Activated naive CD4-positive, alpha-beta T cell treated with anti-CD3 and anti-CD28 coated beads, Interleukin-2, amount 50 U/mL, for 24 hours (primary cell): ENCODE data around the gene ARSJ.
"Not testable (repeated sequence)": the region's sequence is repeated elsewhere in the genome, so short reads cannot be mapped to it uniquely, and the experiment has no call there.

Experiments
- H3K27ac Mint-ChIP-seq: one replicate; pipeline ENCODE4 v1.8.0; 2021; ENCODE audit warnings: mild to moderate bottlenecking, mixed read lengths
- H3K27me3 Mint-ChIP-seq: one replicate; pipeline ENCODE4 v1.8.0; 2021; ENCODE audit warnings: mixed read lengths
- H3K36me3 Mint-ChIP-seq: one replicate; pipeline ENCODE4 v1.8.0; 2021; ENCODE audit warnings: mixed read lengths
- H3K4me1 Mint-ChIP-seq: one replicate; pipeline ENCODE4 v1.8.0; 2021; ENCODE audit warnings: mixed read lengths
- H3K4me3 Mint-ChIP-seq: one replicate; pipeline ENCODE4 v1.8.0; 2021; ENCODE audit warnings: mild to moderate bottlenecking, mixed read lengths
- H3K9me3 Mint-ChIP-seq: one replicate; pipeline ENCODE4 v1.8.0; 2021; ENCODE audit warnings: mixed read lengths

The ARSJ gene

DNA sequence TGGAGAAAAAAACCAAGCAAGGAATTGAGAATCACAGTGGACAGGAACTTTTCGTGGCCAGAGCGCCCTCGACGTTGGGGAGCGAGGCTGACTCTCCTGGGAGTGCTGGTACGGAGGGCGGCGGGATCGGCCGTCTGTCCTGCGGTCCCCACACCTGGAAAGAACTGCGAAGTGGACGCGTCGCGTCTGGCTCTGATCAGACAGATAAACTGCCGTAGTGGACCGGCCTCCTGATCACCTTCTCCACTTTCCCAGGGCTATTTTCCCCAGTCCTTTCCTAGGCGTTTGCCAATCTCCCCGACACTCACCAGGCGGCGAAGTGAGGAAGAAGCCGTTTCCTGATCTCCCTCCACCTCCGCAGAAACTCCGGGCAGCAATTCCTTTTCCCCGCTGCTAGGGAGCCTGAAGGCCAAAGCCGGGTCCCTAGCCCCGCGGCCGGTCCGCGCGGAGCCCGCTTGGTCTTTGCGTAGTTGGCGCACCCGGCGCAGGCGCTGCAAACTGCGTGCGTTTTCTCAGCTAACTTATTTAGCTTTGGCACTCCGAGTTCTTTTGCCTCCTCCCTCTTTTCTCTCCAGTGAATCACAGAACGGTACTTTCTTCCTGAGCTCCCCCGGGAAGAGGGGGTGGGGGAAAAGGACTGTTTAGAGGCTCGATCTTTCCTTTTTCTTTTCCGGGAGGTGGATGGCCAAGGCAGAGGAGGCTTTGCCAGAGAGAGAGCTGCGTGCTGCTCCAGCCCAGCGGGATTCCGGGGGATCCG is at the start of gene ARSJ:
TSS of gene ARSJ (minus strand) at position 500 of the 757 bp plus-strand sequence. CDS start 813 bp downstream, outside the sequence.
- no peaks in the 10 kb centered on the region for H3K9me3 Mint-ChIP-seq
- H3K4me1 Mint-ChIP-seq: peaks cover 25% of the 10 kb centered on the region
- peak within 1 kb of the TSS; percentile 88 for H3K4me3 Mint-ChIP-seq
- H3K36me3 Mint-ChIP-seq: peaks cover 1% of the 10 kb centered on the region
- peak within 1 kb of the TSS; percentile 20 for H3K27ac Mint-ChIP-seq
- H3K27me3 Mint-ChIP-seq: peaks cover 21% of the 10 kb centered on the region

DNA sequence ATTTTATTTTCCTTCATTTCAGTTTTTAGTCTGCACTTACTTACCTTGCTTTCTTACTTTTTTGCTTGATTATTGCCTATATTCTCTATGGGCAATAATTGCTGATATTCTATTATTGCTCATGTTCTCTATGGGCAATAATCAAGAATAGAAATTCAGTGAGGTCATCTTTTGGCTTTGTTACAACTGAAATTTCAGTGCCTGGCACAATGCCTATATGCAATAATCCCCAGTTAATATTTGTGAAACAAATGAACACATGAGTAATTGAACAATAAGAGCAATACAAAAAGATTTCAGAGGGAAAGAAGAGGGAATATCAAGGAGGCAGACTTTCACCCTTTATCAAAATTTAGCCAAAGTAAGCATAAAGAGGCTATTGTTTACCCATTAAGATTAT is 48.6 kb upstream of the ARSJ start:
- no peak overlapping the region for H3K27ac Mint-ChIP-seq
- no peak overlapping the region for H3K4me3 Mint-ChIP-seq
- H3K4me1 Mint-ChIP-seq: no peaks in the 10 kb centered on the region
- no peaks in the 10 kb centered on the region for H3K36me3 Mint-ChIP-seq
- no peaks in the 10 kb centered on the region for H3K9me3 Mint-ChIP-seq
- H3K27me3 Mint-ChIP-seq: no peaks in the 10 kb centered on the region

DNA sequence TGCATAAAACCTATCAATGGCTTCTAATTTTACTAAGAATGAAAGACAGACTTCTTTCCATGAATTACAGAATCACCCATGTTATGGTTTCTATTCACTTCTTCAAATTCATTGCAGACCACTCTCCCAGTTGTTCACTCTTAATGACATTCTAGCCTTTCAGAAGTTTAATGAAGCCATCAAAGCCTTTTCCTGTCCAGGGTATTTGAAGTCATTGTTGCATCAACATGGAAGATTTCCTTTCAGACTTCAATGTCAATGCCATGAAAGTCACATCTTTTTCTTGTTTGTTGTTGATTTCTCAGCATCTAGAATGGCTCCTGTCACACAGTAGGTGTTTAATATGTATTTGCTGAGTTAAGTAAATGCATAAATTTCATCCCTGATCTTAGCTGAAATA is 48.1 kb upstream of the ARSJ start:
- no peak overlapping the region for H3K4me3 Mint-ChIP-seq
- H3K9me3 Mint-ChIP-seq: no peaks in the 10 kb centered on the region
- H3K4me1 Mint-ChIP-seq: no peaks in the 10 kb centered on the region
- no peaks in the 10 kb centered on the region for H3K36me3 Mint-ChIP-seq
- H3K27me3 Mint-ChIP-seq: no peaks in the 10 kb centered on the region
- no peak overlapping the region for H3K27ac Mint-ChIP-seq

DNA sequence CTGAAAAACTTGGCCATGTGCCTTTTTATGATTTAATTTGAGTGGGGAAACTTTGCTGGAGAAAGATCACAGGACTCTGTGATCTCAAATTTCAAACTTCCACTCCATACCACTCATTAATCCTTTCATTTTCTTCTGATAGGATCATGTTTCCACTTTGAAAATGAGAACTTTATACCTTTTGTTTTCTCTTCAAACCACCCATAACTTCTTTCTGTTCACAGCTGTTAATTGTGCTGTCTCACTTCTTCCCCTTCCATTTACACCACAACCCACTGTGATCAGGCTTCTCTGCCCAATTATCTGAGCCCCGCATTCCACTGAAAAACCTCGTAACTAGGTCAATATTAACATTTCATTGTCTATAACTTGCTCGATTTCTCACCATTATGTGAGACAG is 47.0 kb upstream of the ARSJ start:
- Mint-ChIP-seq H3K4me1 (no peaks in the 10 kb centered on the region), H3K36me3 (no peaks in the 10 kb centered on the region), H3K27ac (no peak overlapping the region), H3K4me3 (no peak overlapping the region), H3K9me3 (no peaks in the 10 kb centered on the region), H3K27me3 (no peaks in the 10 kb centered on the region)

- H3K36me3 Mint-ChIP-seq: no peaks in the 10 kb centered on the region
- H3K9me3 Mint-ChIP-seq: no peaks in the 10 kb centered on the region
- H3K4me3 Mint-ChIP-seq: no peak overlapping the region
- no peaks in the 10 kb centered on the region for H3K4me1 Mint-ChIP-seq
- H3K27me3 Mint-ChIP-seq: no peaks in the 10 kb centered on the region
- no peak overlapping the region for H3K27ac Mint-ChIP-seq
Observed at GRCh38 chr4:114025176-114025777, 45.8 kb upstream of the ARSJ start.

- Mint-ChIP-seq H3K27me3 (no peaks in the 10 kb centered on the region), H3K4me3 (no peak overlapping the region), H3K4me1 (no peaks in the 10 kb centered on the region), H3K36me3 (no peaks in the 10 kb centered on the region), H3K9me3 (no peaks in the 10 kb centered on the region), H3K27ac (no peak overlapping the region)
Observed at GRCh38 chr4:114021451-114021850, 42.0 kb upstream of the ARSJ start.

DNA sequence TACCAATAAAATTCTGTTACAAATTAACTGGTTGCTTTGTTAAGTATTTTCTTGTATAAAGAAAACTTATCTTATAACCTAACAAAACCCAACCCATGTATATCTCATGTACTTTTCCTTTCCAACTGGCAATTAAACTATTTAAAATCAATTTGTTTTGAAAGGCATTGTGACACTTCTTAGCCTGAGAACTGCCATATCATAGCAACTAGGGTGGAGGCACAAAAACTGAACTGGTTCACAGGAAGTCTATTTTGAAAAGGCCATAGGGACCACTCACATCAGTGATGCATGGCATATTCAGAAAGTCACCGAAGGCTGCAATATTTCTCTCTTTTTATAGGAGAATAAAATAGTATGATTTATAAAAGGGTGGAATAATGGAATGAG is 40.5 kb upstream of the ARSJ start:
- no peak overlapping the region for H3K4me3 Mint-ChIP-seq
- H3K27me3 Mint-ChIP-seq: peaks cover 2% of the 10 kb centered on the region
- no peaks in the 10 kb centered on the region for H3K4me1 Mint-ChIP-seq
- no peaks in the 10 kb centered on the region for H3K9me3 Mint-ChIP-seq
- no peak overlapping the region for H3K27ac Mint-ChIP-seq
- no peaks in the 10 kb centered on the region for H3K36me3 Mint-ChIP-seq

DNA sequence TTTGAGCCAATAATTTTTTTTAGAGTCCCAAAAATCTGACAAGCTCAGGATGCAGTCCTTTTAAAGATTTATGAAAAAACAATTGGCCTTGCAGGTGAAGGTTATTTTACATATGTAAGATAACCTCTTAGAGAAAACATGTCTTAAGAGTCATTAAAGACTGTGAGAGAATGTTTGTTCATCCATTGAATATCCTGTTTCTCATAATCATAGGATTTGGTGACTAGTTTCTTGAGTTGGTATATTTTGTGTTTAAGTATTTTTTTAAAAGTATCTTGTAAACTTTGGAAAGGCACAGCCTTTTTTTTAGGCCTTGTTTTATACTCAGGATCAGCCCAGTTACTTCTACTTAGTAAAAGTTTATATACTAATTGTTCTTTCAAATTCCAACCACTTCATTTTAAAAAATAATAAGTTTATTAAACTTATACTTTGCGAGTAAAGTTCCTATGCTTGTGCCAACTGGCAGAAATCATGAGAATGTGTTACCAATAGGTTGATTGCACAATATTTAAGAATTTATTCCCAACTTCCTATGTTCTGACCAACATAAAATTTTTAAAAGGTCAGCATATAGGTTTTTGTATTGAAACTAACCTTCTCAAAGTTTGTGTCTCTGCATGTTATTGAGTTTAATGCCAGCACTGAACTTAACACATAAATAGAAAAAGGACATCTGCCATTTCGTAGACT is 40.0 kb upstream of the ARSJ start:
- Mint-ChIP-seq H3K36me3 (no peaks in the 10 kb centered on the region), H3K27me3 (peaks cover 2% of the 10 kb centered on the region), H3K4me1 (no peaks in the 10 kb centered on the region), H3K27ac (no peak overlapping the region), H3K9me3 (no peaks in the 10 kb centered on the region), H3K4me3 (no peak overlapping the region)

DNA sequence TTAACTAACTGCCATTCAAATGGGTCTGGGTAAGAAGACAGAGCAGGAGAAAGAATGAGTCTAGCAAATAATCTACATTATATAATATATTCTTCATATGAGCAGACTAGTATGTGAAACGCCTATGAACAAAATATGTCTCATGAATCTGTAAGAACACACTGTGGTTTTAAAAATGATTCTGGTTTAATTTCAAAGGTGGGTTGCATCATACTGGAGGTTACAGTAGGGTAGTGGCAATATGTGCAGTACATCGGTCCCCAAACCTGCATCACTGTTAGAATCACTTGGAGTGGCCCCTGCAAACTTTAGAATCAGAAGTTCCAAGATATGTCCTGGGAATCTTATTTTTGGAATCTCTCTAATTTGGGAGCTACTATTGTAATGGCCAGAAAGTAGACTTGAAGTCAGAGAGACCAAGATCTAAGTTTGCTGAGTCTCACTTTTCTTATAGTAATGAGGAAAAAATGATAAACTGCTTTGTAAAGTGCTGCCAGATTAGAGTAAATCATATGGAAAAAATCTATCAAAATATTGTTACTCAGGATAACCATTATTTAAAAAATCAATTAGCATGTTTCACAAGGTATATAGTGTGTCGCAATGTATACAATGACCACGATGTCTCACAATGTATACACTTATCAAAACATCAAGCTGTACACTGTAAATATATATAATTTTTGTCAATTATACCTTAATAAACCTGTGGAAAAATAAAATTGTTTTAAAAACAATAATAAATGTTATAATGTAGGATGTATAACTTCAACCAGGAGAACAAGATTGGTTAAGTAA is 37.9 kb upstream of the ARSJ start:
- peaks cover 2% of the 10 kb centered on the region for H3K27me3 Mint-ChIP-seq
- H3K4me1 Mint-ChIP-seq: no peaks in the 10 kb centered on the region
- H3K36me3 Mint-ChIP-seq: no peaks in the 10 kb centered on the region
- H3K9me3 Mint-ChIP-seq: no peaks in the 10 kb centered on the region
- no peak overlapping the region for H3K4me3 Mint-ChIP-seq
- H3K27ac Mint-ChIP-seq: no peak overlapping the region

DNA sequence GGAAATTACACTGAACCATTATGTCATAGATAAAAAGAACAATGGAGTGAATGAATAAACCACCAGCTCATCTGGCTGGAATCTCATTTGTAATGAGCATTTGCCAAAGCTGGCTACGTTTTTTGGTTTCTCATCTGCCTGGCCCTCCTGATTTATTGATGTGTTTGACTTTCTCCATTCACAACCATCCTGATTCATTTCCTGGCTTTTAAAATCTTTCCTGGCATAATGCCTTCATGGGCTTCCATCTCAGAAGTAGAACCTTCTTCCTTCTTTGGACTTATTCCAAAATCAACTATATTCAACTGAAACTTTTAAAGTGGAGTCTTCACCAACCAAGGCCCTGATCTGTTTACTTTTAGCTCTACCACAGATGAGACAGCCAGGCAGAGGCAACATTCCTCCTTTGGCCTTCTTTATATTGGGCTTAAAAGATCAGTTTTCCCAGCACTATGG is 36.0 kb upstream of the ARSJ start:
- Mint-ChIP-seq H3K4me1 (no peaks in the 10 kb centered on the region), H3K36me3 (no peaks in the 10 kb centered on the region), H3K27me3 (peaks cover 2% of the 10 kb centered on the region), H3K27ac (no peak overlapping the region), H3K9me3 (peaks cover 6% of the 10 kb centered on the region), H3K4me3 (no peak overlapping the region)

DNA sequence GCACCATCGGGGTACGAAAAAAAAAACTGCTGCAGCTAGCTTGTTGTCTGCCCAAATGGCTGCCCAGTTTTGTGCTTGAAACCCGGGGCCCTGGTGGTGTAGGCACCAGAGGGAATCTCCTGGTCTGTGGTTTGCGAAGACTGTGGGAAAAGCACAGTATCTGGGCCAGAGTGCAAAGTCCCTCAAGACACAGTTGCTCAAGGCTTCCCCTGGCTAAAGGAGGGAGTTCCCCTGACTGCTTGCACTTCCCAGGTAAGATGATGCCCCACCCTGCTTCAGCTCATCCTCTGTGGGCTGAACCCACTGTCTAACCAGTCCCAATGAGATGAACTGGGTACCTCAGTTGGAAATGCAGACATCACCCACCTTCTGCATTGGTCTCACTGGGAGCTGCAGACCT is 33.8 kb upstream of the ARSJ start:
- not testable (repeated sequence) for H3K36me3 Mint-ChIP-seq, H3K4me1 Mint-ChIP-seq, H3K27ac Mint-ChIP-seq, H3K9me3 Mint-ChIP-seq, H3K4me3 Mint-ChIP-seq, H3K27me3 Mint-ChIP-seq

DNA sequence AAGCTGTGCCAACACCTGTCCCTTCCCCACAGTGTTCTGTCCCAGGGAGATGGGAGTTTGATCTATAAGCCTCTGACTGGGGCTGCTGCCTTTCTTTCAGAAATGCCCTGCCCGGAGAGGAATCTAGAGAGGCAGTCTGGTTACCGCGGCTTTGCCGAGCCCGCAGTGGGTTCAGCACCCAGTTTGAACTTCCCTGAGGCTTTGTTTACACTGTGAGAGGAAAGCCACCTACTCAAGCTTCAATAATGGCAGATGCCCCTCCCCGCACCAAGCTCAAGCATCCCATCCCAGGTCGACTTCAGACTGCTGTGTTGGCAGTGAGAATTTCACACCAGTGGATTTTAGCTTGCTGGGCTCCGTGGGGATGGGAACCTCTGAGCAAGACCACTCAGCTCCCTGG is 33.3 kb upstream of the ARSJ start:
- Mint-ChIP-seq H3K36me3 (no peaks in the 10 kb centered on the region), H3K27me3 (peaks cover 2% of the 10 kb centered on the region), H3K9me3 (peaks cover 6% of the 10 kb centered on the region), H3K27ac (no peak overlapping the region), H3K4me3 (no peak overlapping the region), H3K4me1 (no peaks in the 10 kb centered on the region)

- Mint-ChIP-seq H3K9me3 (no peaks in the 10 kb centered on the region), H3K4me1 (peaks cover 26% of the 10 kb centered on the region), H3K4me3 (peak overlapping the region; percentile 17), H3K27ac (no peak overlapping the region), H3K36me3 (no peaks in the 10 kb centered on the region), H3K27me3 (no peaks in the 10 kb centered on the region)
Observed at GRCh38 chr4:114005569-114006442, 26.4 kb upstream of the ARSJ start.

- not testable (repeated sequence) for H3K36me3 Mint-ChIP-seq, H3K27me3 Mint-ChIP-seq, H3K9me3 Mint-ChIP-seq
- Mint-ChIP-seq H3K27ac (peak overlapping the region; percentile 26), H3K4me3 (peak overlapping the region; percentile 78), H3K4me1 (peaks cover 26% of the 10 kb centered on the region)
Observed at GRCh38 chr4:114004483-114005226, 25.2 kb upstream of the ARSJ start.
